Measurements from ENCODE around the gene USP1.

USP1 gene, protein sequence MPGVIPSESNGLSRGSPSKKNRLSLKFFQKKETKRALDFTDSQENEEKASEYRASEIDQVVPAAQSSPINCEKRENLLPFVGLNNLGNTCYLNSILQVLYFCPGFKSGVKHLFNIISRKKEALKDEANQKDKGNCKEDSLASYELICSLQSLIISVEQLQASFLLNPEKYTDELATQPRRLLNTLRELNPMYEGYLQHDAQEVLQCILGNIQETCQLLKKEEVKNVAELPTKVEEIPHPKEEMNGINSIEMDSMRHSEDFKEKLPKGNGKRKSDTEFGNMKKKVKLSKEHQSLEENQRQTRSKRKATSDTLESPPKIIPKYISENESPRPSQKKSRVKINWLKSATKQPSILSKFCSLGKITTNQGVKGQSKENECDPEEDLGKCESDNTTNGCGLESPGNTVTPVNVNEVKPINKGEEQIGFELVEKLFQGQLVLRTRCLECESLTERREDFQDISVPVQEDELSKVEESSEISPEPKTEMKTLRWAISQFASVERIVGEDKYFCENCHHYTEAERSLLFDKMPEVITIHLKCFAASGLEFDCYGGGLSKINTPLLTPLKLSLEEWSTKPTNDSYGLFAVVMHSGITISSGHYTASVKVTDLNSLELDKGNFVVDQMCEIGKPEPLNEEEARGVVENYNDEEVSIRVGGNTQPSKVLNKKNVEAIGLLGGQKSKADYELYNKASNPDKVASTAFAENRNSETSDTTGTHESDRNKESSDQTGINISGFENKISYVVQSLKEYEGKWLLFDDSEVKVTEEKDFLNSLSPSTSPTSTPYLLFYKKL

DNA sequence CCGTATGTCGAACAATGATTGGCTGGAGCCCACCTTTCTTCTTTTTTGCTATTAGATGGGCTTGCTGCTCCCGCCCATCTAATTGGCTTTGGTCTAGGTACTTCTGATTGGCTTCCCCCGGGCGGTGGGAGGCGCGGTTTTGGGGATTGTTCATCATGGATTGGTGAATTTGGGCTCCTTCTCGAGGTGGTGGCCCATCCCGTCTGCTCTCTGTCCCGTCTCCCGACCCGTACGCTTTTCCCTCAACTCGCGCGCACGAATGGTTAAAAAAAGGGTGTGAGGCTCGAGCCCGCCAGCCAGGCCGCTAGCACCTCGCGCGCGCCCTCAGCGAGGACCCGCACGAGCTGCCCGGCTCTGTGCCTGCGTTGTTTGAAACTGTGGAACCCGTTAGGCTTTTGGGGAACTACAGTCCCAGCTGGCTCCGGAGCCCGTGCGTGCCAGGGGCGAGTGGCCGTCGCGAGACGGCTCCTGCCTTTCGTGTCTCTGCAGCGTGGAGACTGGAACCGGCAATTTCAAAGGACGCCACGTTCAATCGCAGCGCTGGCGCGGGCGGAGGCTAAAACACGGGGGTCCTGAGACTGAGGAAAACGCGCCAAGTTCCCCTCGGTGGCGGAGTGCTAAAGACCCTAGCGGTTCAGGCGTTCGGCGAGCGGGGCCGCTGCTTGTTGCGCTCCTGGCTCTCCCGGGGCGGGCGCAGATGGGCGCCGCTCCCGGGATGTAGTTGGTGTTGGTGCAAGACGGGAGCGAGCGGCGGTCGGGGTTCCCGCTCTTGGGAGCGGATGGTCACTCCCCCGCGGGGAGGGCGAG lies at the start of gene USP1:
USP1 (plus strand) TSS at position 584 of the 807 bp plus-strand sequence. CDS start 2,819 bp downstream, outside the sequence.
- peak; percentile 99 for DNase-seq

DNA sequence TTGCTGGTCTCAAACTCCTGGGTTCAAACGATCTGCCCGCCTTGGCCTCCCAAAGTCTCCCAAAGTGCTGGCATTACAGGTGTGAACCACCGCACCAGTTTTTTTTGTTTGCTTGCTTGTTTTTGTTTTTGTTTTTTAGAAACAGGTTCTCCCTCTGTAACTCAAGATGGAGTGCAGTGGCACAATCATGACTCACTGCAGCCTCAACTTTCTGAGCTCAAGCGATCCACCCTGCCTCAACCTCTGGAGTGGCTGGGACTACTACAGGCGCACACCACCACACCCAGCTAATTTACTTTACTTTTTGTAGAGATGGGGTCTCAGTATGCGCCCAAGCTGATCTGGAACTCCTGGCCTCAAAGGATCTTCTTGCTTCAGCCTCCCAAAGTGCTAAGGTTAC lies 47.3 kb upstream of the USP1 start:
- no peak for DNase-seq

DNA sequence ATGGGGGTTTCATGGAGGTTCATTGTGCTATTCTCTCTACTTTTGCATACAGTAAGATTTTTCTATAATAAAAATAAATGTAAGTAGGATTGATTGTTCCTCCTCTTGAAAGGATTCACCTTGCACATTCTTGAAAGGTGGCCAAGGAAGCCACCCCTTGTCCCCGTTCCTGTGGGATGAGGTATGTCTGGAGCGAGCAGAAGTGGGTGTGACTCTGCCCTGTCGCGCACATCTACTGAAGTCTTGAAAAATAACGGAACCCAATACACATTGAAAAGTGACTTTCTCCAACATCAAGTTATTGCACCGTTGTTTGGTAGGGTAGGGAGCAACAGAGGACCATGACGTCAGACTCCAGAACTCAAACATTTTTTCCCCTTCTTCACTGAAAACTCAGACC lies 46.8 kb upstream of the USP1 start:
- DNase-seq, result no peak

DNA sequence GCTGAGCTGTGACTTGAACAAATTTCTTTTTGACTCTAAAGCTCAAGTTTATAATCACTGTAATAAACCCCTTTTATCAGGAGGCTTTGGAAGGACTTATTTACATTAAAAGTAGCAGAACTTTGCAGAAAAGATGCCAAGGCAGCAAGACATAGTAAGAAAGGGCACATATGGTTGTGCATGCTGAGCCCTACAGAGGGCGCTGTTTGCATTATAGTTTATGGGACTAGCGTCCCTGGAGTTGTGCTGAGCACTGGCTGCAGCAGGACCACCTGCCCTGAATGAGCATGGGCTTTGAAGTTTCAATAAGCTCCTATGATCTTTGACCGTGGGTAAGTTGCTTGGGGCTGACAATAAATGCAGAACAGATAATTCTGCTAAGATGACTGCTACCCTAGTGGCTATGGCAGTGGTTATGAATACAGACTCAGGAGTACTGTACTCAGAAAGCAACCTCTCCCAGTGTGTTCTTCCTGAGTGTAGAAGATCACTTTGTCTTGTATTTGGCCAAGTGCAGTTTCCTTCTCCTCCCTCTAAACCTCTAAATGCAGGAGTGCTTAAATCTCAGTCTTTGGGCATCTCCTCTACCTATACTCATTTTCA lies 45.4 kb upstream of the USP1 start:
- peak; percentile 16 to 32 for DNase-seq

DNA sequence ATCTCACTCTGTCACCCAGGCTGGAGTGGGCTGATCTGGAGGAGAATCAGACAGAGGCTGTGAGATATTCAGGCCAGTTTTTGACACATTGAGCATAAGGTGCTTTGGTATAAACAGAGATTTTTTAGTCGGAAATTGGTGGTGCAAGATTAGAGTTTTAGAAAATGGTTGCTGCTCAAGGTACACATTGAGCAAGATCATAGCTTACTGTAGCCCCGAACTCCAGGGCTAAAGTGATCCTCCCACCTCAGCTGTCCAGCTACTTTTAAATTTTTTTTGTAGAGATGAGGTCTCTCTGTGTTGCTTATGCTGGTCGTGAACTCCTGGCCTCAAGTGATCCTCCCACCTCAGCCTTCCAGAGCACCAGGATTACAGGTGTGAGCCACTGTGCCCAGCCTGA lies 43.9 kb upstream of the USP1 start:
- DNase-seq, result no peak

DNA sequence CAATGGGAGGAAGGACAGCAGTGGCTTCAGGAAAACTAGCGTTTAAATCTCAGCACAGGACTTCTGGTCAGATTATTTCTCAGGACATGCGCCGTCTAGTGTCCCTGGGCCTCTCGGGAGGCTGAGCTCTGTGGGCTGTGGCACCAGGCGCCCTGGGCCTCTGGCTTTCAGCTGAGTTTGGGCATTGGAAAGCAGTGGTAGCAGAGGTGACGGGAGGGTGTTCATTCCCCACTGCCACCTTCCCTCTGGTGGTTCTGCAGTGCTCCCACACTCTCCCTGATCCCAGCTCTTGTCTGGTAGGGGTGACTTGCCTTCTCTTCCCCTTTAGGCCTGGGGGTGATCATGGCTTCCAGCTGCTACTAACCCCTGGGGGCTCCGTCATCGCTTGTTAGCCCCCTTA lies 42.2 kb upstream of the USP1 start:
- DNase-seq, result no peak

DNA sequence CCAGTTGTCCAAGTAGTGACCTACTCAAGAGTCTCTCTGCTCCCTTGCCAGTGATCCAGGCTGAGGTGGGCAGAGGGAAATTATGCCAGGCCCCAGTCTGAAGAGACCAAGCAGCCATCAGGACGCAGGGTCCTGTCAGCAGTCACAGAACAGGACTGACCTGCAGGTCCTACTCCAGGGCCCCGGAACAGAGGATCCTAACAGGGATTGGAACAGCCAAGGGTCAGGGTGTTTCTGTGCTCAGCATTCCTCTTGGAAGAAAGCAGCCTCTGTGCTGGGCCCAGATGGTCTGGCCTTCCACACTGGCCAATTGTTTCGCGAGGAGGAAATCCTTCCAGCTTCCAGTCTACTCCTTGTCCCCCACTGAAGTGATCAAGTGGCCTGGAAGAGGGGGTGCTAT lies 41.6 kb upstream of the USP1 start:
- DNase-seq, result no peak

DNA sequence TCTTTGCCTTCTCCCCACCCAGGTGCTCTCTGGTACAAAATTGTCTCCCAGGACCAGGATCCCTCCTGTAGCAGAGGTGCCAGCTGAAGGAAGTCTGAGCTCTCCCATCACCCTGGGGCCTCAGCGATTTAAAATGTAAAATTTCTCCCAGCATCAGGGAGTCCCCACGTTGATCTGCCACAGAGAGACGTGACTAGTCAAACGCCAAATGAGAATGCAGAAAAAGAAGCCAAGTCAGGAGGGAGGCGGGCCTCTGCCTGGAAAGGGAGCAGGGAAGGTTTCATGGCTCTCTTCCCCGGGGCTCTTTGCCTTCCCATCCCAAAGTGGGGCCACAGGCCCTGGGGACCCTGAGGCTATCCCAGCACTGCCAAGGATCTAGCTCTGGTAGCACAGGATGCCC lies 40.0 kb upstream of the USP1 start:
- DNase-seq, result no peak

DNA sequence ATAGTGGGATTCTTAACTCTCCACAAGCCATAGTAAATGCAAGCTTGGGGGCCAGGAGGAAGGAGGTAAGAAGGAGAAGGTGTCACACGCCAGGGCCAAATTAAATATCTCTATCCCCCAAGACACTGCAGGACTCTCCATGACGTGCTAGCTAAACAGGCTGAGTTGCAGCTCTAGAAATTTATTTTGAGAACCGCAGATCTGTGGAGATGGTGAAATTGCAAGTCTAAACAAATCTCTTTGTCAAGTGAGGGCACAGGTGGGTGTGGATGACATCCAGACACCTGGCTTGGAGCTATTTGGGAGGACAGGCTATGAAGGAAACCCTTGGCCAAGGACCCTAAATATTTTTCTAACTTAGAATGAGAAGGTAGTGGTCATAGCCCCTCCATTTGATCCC lies 39.5 kb upstream of the USP1 start:
- no peak for DNase-seq

DNA sequence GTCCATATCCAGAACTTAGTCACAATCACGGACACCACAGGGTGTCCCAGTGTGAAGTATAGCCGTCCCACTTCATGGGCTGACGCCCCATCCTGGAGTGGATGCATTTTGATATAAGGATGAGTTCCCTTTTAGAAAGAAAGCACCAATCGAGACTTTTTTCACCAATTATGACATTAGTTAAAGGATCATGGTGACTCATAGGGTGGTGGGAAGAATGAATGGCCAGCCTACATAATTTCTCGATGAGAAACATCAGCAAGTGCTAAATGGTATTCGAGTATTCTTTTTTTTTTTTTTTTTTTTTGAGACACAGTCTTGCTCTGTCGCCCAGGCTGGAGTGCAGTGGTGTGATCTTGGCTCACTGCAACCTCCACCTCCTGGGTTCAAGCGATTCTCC lies 38.5 kb upstream of the USP1 start:
- no peak for DNase-seq

DNA sequence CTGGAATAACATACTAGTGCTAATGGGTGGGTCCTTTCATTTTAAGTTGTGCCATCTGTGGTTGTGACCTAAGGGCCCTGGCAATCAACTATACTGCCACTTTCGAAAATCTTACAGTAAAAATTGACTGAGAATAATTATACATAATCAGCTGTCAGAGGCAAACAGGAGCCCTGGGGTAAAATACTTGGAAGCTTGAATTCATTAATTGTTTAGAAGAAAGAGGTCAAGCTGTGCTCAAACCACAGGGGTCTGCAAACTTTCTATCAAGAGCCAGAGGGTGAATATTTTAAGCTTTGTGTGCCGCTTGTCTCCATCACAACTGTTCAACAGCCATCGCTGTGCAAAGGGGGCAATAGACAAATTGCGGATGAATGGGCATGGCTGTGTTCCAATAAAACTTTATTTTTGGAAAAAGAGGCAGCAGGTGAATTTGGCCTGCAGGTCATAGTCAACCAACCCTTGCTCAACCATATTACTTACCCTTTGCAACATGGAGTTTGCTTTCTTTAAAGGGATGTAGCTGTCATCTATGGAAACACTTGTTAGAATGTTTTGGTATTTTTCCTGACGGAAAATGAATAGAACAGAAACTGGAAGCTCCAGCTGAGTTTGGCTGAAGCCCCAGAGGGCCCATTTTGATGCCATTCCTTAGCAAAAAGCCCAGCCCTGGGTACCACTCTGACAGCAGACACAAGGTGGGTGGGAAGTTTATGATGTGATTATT lies 35.7 kb upstream of the USP1 start:
- DNase-seq, result no peak

DNA sequence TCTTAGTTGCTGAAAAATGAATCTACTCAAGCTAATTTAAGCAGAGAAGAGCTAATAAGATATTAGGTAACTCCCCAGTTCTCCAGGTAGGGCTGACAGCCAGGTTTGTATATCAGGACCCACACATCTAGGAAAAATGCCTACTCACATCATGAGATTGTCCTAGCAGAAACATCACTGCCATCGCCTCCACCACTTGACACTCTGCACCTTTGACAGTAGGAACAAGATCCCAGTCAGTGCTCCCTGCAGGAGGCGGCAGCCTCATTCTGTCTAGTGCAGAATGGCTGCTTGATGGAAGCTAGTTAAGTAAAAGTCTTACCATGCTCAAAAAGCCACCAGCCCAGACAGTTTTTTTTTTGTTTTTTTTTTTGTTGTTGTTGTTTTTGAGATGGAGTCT lies 31.6 kb upstream of the USP1 start:
- no peak for DNase-seq

DNA sequence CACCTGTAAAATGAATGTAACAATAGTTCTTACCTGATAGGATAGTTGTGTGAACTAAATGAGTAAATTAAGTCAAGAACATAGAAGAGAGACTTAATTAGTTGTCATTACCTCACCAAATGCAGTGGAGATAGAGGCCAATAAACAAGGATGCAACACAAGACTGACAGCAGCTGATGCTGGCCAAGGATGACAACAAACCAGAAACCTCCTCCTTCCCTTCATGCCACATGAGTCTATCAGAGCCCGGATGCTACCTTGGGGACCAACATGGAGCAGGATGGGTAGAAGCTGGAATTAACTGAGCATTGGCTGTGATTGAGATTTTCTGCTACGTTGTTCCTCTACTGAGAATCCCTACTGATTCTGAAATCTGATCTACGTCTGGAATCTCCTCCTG lies 30.3 kb upstream of the USP1 start:
- DNase-seq, result no peak

DNA sequence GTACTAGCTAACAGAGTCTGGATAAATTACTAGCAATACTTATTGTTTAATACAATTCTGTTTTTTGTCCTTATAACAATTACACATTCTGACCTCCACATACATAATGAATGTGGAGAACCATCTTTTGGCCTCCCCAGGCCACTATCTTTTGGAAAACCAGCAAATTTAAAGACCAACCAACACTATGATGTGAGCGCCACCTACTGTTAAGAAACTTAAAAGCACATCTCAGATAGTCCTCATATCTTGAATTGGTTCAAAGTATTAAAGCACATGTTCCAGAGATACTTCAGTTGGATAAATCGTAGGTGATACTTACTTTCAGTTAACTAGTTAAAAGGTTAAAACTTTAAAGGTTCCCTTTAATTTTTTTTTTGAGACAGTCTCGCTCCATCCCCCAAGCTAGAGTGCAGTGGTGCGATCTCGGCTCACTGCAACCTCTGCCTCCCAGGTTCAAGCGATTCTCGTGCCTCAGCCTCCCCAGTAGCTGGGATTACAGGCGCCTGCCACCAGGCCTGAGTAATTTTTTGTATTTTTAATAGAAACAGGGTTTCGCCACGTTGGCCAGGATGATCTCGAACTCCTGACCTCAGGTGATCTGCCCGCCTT lies 29.3 kb upstream of the USP1 start:
- DNase-seq, result peak; percentile 30 to 50

DNA sequence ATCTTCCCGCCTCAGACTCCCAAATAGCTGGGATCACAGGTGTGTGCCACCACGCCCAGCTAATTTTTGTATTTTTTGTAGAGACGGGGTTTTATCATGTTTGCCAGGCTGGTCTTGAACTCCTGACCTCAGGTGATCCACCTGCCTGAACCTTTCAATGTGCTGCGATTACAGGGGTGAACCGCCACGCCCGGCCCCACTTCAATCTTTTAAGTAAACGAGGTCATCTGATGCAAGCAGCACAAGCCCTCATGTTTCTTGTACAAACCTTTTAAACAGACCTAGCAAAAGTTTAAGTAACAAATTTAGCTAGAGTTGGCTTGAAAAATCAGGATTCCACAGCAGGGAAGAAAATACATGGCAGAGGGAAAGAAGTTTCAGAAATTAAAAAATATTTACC lies 21.2 kb upstream of the USP1 start:
- no peak for DNase-seq

DNA sequence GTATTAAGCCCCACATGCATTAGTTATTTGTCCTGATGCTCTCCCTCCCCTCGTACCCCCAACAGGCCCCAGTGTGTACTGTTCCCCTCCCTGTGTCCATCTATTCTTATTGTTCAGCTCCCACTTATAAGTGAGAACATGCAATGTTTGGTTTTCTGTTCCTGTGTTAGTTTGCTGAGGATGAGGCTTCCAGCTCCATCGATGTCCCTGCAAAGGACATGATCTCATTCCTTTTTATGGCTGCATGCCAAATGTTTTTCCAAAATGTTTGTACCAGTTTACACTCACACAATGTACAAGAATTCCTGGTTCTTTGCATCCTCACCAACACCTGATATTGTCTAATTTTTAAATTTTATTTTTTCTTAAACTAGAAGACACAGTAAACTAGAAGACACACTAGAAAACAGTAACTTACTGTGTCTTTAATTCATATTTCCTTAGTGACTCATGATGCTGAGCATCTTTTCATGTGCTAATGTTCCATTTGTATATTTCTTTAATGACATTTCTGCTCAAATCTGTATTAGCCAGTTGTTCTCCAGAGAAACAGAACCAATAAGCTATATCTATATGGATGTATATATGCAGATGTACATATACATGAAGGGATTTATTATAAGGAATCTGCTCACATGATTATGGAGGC lies 19.4 kb upstream of the USP1 start:
- peak; percentile 14 to 27 for DNase-seq

DNA sequence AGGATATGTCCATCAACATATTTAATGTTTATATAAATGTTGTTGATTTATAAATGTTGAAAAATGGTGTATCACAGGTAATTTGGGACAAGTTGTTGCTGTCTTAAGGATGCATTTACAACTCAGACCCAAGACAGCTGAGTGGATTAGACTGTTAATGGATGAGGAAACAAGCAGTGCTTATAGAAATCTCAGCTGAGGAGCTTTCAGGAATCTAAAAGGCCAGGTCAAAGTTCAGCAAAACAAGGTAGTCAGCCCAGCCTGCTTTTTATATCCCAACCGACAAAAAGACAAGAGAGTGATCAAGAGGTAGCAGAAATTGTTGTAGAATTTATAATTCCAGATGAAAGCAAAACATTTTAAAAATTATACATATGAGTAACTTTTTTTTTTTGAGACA lies 16.6 kb upstream of the USP1 start:
- no peak for DNase-seq

DNA sequence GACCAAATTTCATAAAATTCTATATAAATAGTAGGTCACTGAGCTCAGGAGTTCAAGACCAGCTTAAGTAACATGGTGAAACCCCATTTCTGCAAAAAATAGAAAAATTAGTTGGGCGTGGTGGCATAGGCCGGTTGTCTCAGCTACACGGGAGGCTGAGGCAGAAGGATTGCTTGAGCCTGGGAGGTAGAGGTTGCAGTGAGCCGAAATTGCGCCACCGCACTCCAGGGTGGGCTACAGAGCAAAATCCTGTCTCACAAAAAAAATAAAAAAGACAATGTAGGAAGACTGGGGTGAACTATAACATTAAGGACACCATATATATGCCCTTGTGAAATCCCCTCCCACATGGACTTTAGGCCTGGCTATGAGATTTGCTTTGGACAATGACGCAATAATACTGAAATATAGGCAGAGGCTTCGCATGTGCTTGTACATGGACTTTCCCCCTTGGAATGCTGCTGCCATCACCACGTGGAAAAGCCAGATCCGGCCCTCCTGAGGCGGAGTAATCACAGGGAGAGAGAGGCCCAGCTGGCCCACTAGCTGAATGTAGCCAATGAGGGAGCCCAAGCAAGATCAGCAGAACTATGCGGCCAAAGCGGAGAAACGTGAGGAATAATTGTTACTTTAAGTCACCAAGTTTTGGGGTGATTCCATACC lies 13.1 kb upstream of the USP1 start:
- no peak for DNase-seq

DNA sequence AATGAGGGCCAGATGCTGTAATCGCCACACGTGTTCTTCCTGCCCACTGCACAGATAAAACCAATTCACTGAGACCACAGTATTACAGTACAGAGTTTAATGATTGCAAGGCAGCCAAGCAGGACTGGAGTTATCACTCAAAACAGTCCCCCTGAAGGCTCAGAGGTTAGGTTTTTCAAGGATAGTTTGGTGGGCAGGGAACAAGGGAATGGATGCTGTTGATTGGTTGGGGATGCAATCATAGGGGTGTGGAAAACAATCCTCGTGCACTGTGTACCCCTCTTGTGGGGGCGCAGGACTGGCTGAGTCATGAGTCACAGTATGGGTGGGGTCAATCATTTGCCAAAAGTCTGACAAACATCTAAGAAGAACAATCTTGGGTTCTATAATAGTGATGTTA lies 12.4 kb upstream of the USP1 start:
- DNase-seq, result no peak

DNA sequence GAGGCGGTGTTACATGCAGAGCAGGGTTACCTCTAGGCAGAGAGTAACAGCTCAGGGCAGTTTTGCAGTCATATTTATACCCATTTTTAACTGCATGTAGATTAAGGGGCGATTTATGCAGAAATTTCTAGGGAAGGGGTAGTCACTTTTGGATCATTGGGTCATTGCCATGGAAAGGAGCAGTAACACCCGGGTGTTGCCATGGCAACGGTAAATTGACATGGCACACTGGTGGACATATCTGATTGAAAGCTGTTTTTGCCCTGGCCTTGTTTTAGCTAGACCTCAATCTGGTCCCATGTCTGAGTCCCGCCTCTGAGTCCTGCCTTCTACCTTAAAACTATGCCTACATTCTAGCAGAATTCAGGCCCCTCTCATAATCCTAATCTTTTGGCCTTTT lies 11.8 kb upstream of the USP1 start:
- DNase-seq, result no peak

DNA sequence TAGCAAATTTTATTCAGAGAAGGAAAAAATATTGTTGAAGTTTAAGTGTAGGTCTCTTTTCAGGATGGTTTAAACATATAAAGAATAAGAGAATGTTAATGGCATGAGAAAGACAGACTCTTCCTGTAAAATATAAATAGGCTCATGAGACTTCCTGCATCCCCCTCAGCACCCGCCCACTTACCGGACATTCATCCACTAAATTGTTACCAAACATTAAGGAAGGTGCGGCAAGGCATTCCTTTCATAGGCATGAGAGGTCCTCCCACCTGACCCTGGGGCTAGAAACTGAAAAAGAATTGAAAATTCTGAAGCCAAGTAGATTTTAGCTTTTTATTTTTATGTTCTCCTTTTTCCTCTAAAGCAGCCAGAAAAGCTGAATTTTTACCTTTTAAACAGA lies 10.6 kb upstream of the USP1 start:
- DNase-seq, result no peak

Data from SHP77 (cell line).